ENCODE results near the gene KLHL5.

The KLHL5 gene

DNA sequence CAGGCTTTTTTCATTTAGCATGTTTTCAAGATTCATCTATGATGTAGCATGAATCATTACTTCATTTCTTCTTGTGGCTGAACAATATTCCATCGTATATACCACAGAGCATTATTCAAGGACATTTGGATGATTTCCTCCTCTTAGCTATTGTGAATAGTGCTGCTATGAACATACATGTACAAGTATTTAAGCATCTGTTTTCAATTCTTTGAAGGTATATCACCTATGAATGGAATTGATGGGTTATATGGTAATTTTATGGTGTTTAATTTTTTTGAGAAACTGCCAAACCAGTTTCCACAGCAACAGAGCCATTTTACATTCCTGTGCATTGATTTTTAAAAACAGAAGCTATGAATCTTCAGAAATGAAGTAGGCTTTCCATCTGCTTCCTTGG, 84.2 kb downstream of the KLHL5 start:
- no peak overlapping the region for H2BK12ac ChIP-seq (ENCODE audit: low read length in 2 of 2)
- H3K23ac ChIP-seq (ENCODE audit: low read length in 2 of 2), result no peak overlapping the region
- no peak overlapping the region for H3K27ac ChIP-seq (ENCODE audit: low read length, poor library complexity, severe bottlenecking)
- H3K14ac ChIP-seq (ENCODE audit: low read length in 2 of 2), result no peak overlapping the region
- whole genome bisulfite sequencing, result no CpG with 5 or more reads among the region's 1 CpG
- H3K4me2 ChIP-seq (ENCODE audit: low read length, poor library complexity, severe bottlenecking), result no peak overlapping the region
- no peak overlapping the region for H3K18ac ChIP-seq (ENCODE audit: low read depth in 1 of 2, low read length in 2 of 2)
- no peak overlapping the region for H4K91ac ChIP-seq (ENCODE audit: low read length)
- H3K79me1 ChIP-seq (replicated peaks; ENCODE audit: low read length, poor library complexity, severe bottlenecking), result no peaks in the 10 kb centered on the region
- no peak overlapping the region for H2BK5ac ChIP-seq (ENCODE audit: low read depth, low read length, poor library complexity, severe bottlenecking)
- H3K27me3 ChIP-seq (ENCODE audit: control insufficient read depth in 1 of 2, insufficient read depth in 1 of 2, low read length in 2 of 2), result no peaks in the 10 kb centered on the region
- H2AK5ac ChIP-seq (ENCODE audit: low read length, severe bottlenecking), result no peak overlapping the region
- no peak overlapping the region for H3K9ac ChIP-seq (ENCODE audit: low read length)
- H2BK15ac ChIP-seq (ENCODE audit: low read depth, poor library complexity, severe bottlenecking), result no peak overlapping the region
- no peaks in the 10 kb centered on the region for H3K4me1 ChIP-seq (ENCODE audit: control insufficient read depth, insufficient read depth, low read depth, low read length)
- no peak overlapping the region for H3K4ac ChIP-seq (ENCODE audit: low read depth in 1 of 2, low read length in 2 of 2)
- no peak overlapping the region for H2BK120ac ChIP-seq (ENCODE audit: low read depth, low read length)
- H3K36me3 ChIP-seq (ENCODE audit: control insufficient read depth in 1 of 2, insufficient read depth in 2 of 2, low read depth in 1 of 2, low read length in 2 of 2), result no peaks in the 10 kb centered on the region
- no peaks in the 10 kb centered on the region for H3K9me3 ChIP-seq (ENCODE audit: control insufficient read depth, low read length)
- H2AFZ ChIP-seq (ENCODE audit: low read depth, low read length), result no peak overlapping the region
- no peak for DNase-seq
- H3K4me3 ChIP-seq (ENCODE audit: insufficient read depth in 1 of 2, low read depth in 1 of 2, low read length in 2 of 2), result no peak overlapping the region
- H4K8ac ChIP-seq (ENCODE audit: low read length), result no peak overlapping the region

DNA sequence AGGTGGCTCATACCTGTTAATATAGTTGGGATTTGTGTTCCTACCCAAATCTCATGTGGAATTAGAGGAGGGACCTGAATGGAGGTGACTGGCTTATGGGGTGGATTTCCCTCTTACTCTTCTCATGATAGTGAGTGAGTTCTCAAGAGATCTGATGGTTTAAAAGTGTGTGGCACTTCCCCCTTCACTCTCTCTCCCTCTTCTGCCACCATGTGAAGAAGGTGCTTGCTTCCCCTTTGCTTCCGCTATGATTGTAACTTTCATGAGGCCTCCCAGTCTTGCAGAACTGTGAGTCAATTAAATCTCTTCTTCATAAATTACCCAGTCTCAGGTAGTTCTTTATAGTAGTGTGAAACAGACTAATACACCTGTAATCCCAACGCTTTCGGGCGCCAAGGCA, 92.0 kb downstream of the KLHL5 start:
- H2BK15ac ChIP-seq (ENCODE audit: low read depth, poor library complexity, severe bottlenecking), result no peak overlapping the region
- no peaks in the 10 kb centered on the region for H3K79me1 ChIP-seq (replicated peaks; ENCODE audit: low read length, poor library complexity, severe bottlenecking)
- no peak overlapping the region for H2AFZ ChIP-seq (ENCODE audit: low read depth, low read length)
- no peak overlapping the region for H2BK12ac ChIP-seq (ENCODE audit: low read length in 2 of 2)
- H2BK120ac ChIP-seq (ENCODE audit: low read depth, low read length), result no peak overlapping the region
- no peaks in the 10 kb centered on the region for H3K4me1 ChIP-seq (ENCODE audit: control insufficient read depth, insufficient read depth, low read depth, low read length)
- no peak overlapping the region for H3K14ac ChIP-seq (ENCODE audit: low read length in 2 of 2)
- no peak overlapping the region for H4K8ac ChIP-seq (ENCODE audit: low read length)
- no peak overlapping the region for H2AK5ac ChIP-seq (ENCODE audit: low read length, severe bottlenecking)
- no peak for DNase-seq
- no peak overlapping the region for H3K23ac ChIP-seq (ENCODE audit: low read length in 2 of 2)
- no peak overlapping the region for H4K91ac ChIP-seq (ENCODE audit: low read length)
- no peaks in the 10 kb centered on the region for H3K27me3 ChIP-seq (ENCODE audit: control insufficient read depth in 1 of 2, insufficient read depth in 1 of 2, low read length in 2 of 2)
- no peak overlapping the region for H3K4ac ChIP-seq (ENCODE audit: low read depth in 1 of 2, low read length in 2 of 2)
- no peaks in the 10 kb centered on the region for H3K36me3 ChIP-seq (ENCODE audit: control insufficient read depth in 1 of 2, insufficient read depth in 2 of 2, low read depth in 1 of 2, low read length in 2 of 2)
- no peak overlapping the region for H3K27ac ChIP-seq (ENCODE audit: low read length, poor library complexity, severe bottlenecking)
- 86% methylated on average over 4 of the region's 4 CpGs for WGBS
- no peak overlapping the region for H3K9ac ChIP-seq (ENCODE audit: low read length)
- no peak overlapping the region for H3K4me2 ChIP-seq (ENCODE audit: low read length, poor library complexity, severe bottlenecking)
- no peaks in the 10 kb centered on the region for H3K9me3 ChIP-seq (ENCODE audit: control insufficient read depth, low read length)
- H3K18ac ChIP-seq (ENCODE audit: low read depth in 1 of 2, low read length in 2 of 2), result no peak overlapping the region
- H2BK5ac ChIP-seq (ENCODE audit: low read depth, low read length, poor library complexity, severe bottlenecking), result no peak overlapping the region
- H3K4me3 ChIP-seq (ENCODE audit: insufficient read depth in 1 of 2, low read depth in 1 of 2, low read length in 2 of 2), result no peak overlapping the region

DNA sequence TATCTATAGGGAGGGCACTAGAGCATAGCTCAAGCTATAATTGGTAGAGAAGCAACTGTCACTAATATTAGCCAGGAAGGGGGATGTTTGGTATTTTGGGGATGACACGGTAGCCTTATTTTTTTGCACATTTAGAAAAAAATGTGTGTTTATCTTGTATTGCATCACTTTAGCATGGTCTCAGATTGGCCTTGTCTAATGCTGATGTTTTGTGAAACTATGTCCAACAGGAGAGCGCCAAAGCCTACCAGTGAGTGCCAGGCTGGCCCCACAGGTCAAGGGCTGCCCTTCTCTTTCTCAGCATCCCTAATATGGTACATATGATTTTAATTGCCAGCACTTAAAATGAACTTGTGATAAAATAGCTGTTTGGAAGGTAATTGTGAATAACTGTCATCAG, 95.5 kb downstream of the KLHL5 start:
- H3K27me3 ChIP-seq (ENCODE audit: control insufficient read depth in 1 of 2, insufficient read depth in 1 of 2, low read length in 2 of 2), result no peaks in the 10 kb centered on the region
- no peak overlapping the region for H3K4me2 ChIP-seq (ENCODE audit: low read length, poor library complexity, severe bottlenecking)
- H4K8ac ChIP-seq (ENCODE audit: low read length), result no peak overlapping the region
- no peak overlapping the region for H3K18ac ChIP-seq (ENCODE audit: low read depth in 1 of 2, low read length in 2 of 2)
- DNase-seq, result no peak
- no peak overlapping the region for H2AK5ac ChIP-seq (ENCODE audit: low read length, severe bottlenecking)
- H2BK5ac ChIP-seq (ENCODE audit: low read depth, low read length, poor library complexity, severe bottlenecking), result no peak overlapping the region
- no peak overlapping the region for H2BK120ac ChIP-seq (ENCODE audit: low read depth, low read length)
- no peak overlapping the region for H2BK12ac ChIP-seq (ENCODE audit: low read length in 2 of 2)
- no peak overlapping the region for H2AFZ ChIP-seq (ENCODE audit: low read depth, low read length)
- H3K36me3 ChIP-seq (ENCODE audit: control insufficient read depth in 1 of 2, insufficient read depth in 2 of 2, low read depth in 1 of 2, low read length in 2 of 2), result no peaks in the 10 kb centered on the region
- no peak overlapping the region for H3K9ac ChIP-seq (ENCODE audit: low read length)
- no peak overlapping the region for H2BK15ac ChIP-seq (ENCODE audit: low read depth, poor library complexity, severe bottlenecking)
- H3K79me1 ChIP-seq (replicated peaks; ENCODE audit: low read length, poor library complexity, severe bottlenecking), result no peaks in the 10 kb centered on the region
- H3K23ac ChIP-seq (ENCODE audit: low read length in 2 of 2), result no peak overlapping the region
- no peak overlapping the region for H3K14ac ChIP-seq (ENCODE audit: low read length in 2 of 2)
- no peaks in the 10 kb centered on the region for H3K4me1 ChIP-seq (ENCODE audit: control insufficient read depth, insufficient read depth, low read depth, low read length)
- no peak overlapping the region for H4K91ac ChIP-seq (ENCODE audit: low read length)
- WGBS, result 90% methylated on average over 2 of the region's 2 CpGs
- no peaks in the 10 kb centered on the region for H3K9me3 ChIP-seq (ENCODE audit: control insufficient read depth, low read length)
- H3K4ac ChIP-seq (ENCODE audit: low read depth in 1 of 2, low read length in 2 of 2), result no peak overlapping the region
- H3K27ac ChIP-seq (ENCODE audit: low read length, poor library complexity, severe bottlenecking), result no peak overlapping the region
- H3K4me3 ChIP-seq (ENCODE audit: insufficient read depth in 1 of 2, low read depth in 1 of 2, low read length in 2 of 2), result no peak overlapping the region

DNA sequence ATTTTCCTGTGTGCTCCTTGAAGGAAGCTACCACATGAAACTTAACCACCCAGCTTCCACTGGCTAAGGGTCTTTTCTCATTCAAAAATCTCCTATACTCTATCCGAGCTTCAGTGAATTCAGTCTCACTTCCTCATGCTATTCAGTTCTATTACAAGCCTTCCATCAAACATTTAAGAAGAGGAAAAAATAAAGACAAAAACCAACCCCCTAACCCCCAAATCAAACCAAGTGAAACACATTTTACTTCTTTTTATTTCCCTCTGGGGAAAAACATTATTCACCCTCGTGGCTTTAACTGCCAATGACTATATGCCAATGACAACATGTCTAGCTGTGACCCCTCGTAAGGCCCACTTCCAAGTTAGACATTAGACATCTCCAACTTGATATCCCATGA, 104.1 kb downstream of the KLHL5 start:
- Histone ChIP-seq H3K23ac (ENCODE audit: low read length in 2 of 2) (no peak overlapping the region), H3K4me1 (ENCODE audit: control insufficient read depth, insufficient read depth, low read depth, low read length) (no peaks in the 10 kb centered on the region), H3K9me3 (ENCODE audit: control insufficient read depth, low read length) (peaks cover 5% of the 10 kb centered on the region), H3K4me3 (ENCODE audit: insufficient read depth in 1 of 2, low read depth in 1 of 2, low read length in 2 of 2) (no peak overlapping the region), H4K91ac (ENCODE audit: low read length) (no peak overlapping the region), H3K4ac (ENCODE audit: low read depth in 1 of 2, low read length in 2 of 2) (no peak overlapping the region), H2BK5ac (ENCODE audit: low read depth, low read length, poor library complexity, severe bottlenecking) (no peak overlapping the region), H2AK5ac (ENCODE audit: low read length, severe bottlenecking) (no peak overlapping the region), H3K79me1 (replicated peaks; ENCODE audit: low read length, poor library complexity, severe bottlenecking) (no peaks in the 10 kb centered on the region), H2BK12ac (ENCODE audit: low read length in 2 of 2) (no peak overlapping the region), H3K36me3 (ENCODE audit: control insufficient read depth in 1 of 2, insufficient read depth in 2 of 2, low read depth in 1 of 2, low read length in 2 of 2) (no peaks in the 10 kb centered on the region), H2BK120ac (ENCODE audit: low read depth, low read length) (no peak overlapping the region), H2AFZ (ENCODE audit: low read depth, low read length) (no peak overlapping the region), H3K27ac (ENCODE audit: low read length, poor library complexity, severe bottlenecking) (no peak overlapping the region), H3K27me3 (ENCODE audit: control insufficient read depth in 1 of 2, insufficient read depth in 1 of 2, low read length in 2 of 2) (no peaks in the 10 kb centered on the region), H2BK15ac (ENCODE audit: low read depth, poor library complexity, severe bottlenecking) (no peak overlapping the region), H3K18ac (ENCODE audit: low read depth in 1 of 2, low read length in 2 of 2) (no peak overlapping the region), H3K14ac (ENCODE audit: low read length in 2 of 2) (no peak overlapping the region), H4K8ac (ENCODE audit: low read length) (no peak overlapping the region), H3K9ac (ENCODE audit: low read length) (no peak overlapping the region), H3K4me2 (ENCODE audit: low read length, poor library complexity, severe bottlenecking) (no peak overlapping the region)
- no peak for DNase-seq
- 81% methylated on average over 3 of the region's 3 CpGs for WGBS
